ENCODE results near the gene SPATC1L. TPM values are rescaled to one million over a fixed set of nuclear protein-coding genes. Genes with fewer than 3 reads are reported as not detected.

Gene SPATC1L
- polyA plus RNA-seq, 3 donors, result 3.3 to 6.7 (median 5.8) TPM

GRCh38 chr21:46157987-46158451 lies 26.2 kb downstream of the SPATC1L start:
- H3K4me3 Mint-ChIP-seq, result no peak overlapping the region
- 95% methylated on average over 12 of the region's 15 CpGs for WGBS (ENCODE audit: insufficient coverage)

DNA sequence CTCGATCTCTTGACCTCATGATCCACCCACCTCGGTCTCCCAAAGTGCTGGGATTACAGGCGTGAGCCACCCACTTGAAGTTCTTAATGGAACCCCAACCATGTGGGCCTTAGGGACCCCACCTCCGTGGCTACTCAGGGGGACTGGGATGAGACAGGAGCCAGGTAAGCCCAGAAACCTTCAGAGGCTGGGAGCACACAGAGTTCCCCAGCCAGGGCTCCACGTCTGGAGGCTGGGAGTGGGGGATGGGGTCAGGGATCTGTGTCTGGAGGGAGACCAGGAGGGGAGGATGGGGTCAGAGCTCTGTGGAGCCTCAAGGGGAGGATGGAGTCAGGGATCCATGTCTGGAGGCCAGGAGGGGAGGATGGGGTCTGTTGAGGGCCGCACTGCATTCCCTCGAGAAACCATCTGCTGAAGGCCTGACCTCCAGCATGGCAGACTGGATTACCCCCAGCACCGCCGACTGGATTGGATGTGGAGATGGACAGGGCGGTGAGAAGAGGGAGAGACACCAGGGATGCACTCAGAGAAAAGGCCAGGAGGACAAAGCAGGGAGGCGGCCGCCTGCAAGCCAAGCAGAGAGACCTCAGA lies 26.8 kb downstream of the SPATC1L start:
- no peak overlapping the region for H2AFZ ChIP-seq (ENCODE audit: insufficient read depth, low read depth, low read length, poor library complexity, severe bottlenecking)

More at GRCh38 chr21:46157987-46158451, 26.2 kb downstream of the SPATC1L start:
- no peaks in the 10 kb centered on the region for H3K27me3 ChIP-seq (ENCODE audit: control insufficient read depth in 2 of 2, insufficient read depth in 2 of 2, low read length in 2 of 2)
- peak overlapping the region in 1 of 7 donors; percentile 40 for H3K27ac Mint-ChIP-seq
- DNase-seq, result no peak
- no peak for TF ChIP-seq CTCF (IDR thresholded peaks at IDR 0.05)
- H3K4me3 ChIP-seq (replicated peaks in 1 of 3; ENCODE audit: low read depth in 2 of 3, low read length in 3 of 3), result no peak overlapping the region
- H3K9ac ChIP-seq (ENCODE audit: insufficient read depth, low read length, poor library complexity, severe bottlenecking), result no peak overlapping the region
- peaks cover 0 to 12% of the 10 kb centered on the region in 2 donors for H3K9me3 ChIP-seq (replicated peaks in 1 of 2; ENCODE audit: control insufficient read depth in 1 of 2, insufficient read depth in 1 of 2, low read length in 2 of 2)
- no peaks in the 10 kb centered on the region for H3K79me2 ChIP-seq (ENCODE audit: insufficient read depth, low read length)
- H3K36me3 Mint-ChIP-seq, result no peaks in the 10 kb centered on the region
- no peaks in the 10 kb centered on the region for H3K4me1 ChIP-seq (ENCODE audit: control insufficient read depth in 1 of 2, insufficient read depth in 2 of 2, low read length in 2 of 2)
- H3K4me1 Mint-ChIP-seq, result no peaks in the 10 kb centered on the region
- H3K4me2 ChIP-seq (replicated peaks; ENCODE audit: extremely low read depth, low read length, poor library complexity, severe bottlenecking), result no peak overlapping the region
- no peak overlapping the region for H2AFZ ChIP-seq (ENCODE audit: insufficient read depth, low read depth, low read length, poor library complexity, severe bottlenecking)
- peaks cover 0 to 5% (median 0%) of the 10 kb centered on the region in 3 donors for H3K27me3 Mint-ChIP-seq (ENCODE audit: low read depth in 3 of 3)
- H4K20me1 ChIP-seq (ENCODE audit: insufficient read depth, low read length), result no peaks in the 10 kb centered on the region
- intact Hi-C loops (cut with micrococcal nuclease), result no loop called here
- H3K27ac ChIP-seq (ENCODE audit: low read depth in 1 of 2, low read length in 2 of 2), result no peak overlapping the region
- no peaks in the 10 kb centered on the region for H3K36me3 ChIP-seq (replicated peaks in 1 of 2; ENCODE audit: control insufficient read depth in 1 of 2, insufficient read depth in 2 of 2, low read length in 2 of 2)
- H3K9me3 Mint-ChIP-seq, result peaks cover 0 to 12% (median 2%) of the 10 kb centered on the region in 7 donors

More for the DNA sequence above, 26.8 kb downstream of the SPATC1L start:
- Histone ChIP-seq H3K4me3 (replicated peaks in 1 of 3; ENCODE audit: low read depth in 2 of 3, low read length in 3 of 3) (no peak overlapping the region), H3K36me3 (replicated peaks in 1 of 2; ENCODE audit: control insufficient read depth in 1 of 2, insufficient read depth in 2 of 2, low read length in 2 of 2) (no peaks in the 10 kb centered on the region), H3K27ac (ENCODE audit: low read depth in 1 of 2, low read length in 2 of 2) (no peak overlapping the region), H3K4me1 (ENCODE audit: control insufficient read depth in 1 of 2, insufficient read depth in 2 of 2, low read length in 2 of 2) (no peaks in the 10 kb centered on the region), H3K4me2 (replicated peaks; ENCODE audit: extremely low read depth, low read length, poor library complexity, severe bottlenecking) (no peak overlapping the region), H3K27me3 (ENCODE audit: control insufficient read depth in 2 of 2, insufficient read depth in 2 of 2, low read length in 2 of 2) (no peaks in the 10 kb centered on the region), H3K9me3 (replicated peaks in 1 of 2; ENCODE audit: control insufficient read depth in 1 of 2, insufficient read depth in 1 of 2, low read length in 2 of 2) (peaks cover 0 to 12% of the 10 kb centered on the region in 2 donors), H4K20me1 (ENCODE audit: insufficient read depth, low read length) (no peaks in the 10 kb centered on the region), H3K79me2 (ENCODE audit: insufficient read depth, low read length) (no peaks in the 10 kb centered on the region), H3K9ac (ENCODE audit: insufficient read depth, low read length, poor library complexity, severe bottlenecking) (no peak overlapping the region)
- Mint-ChIP-seq H3K4me3 (no peak overlapping the region), H3K27me3 (ENCODE audit: low read depth in 3 of 3) (peaks cover 0 to 2% (median 0%) of the 10 kb centered on the region in 3 donors), H3K27ac (peak overlapping the region in 1 of 7 donors; percentile 66), H3K9me3 (peaks cover 0 to 8% (median 1%) of the 10 kb centered on the region in 7 donors), H3K36me3 (no peaks in the 10 kb centered on the region), H3K4me1 (no peaks in the 10 kb centered on the region)
- DNase-seq, result no peak
- 97% methylated on average over 10 of the region's 12 CpGs for WGBS (ENCODE audit: insufficient coverage)
- no peak for TF ChIP-seq CTCF (IDR thresholded peaks at IDR 0.05)
- intact Hi-C loops (cut with micrococcal nuclease), result no loop called here

All from CD14-positive monocyte (primary cell).